Measurements from ENCODE around the gene SKP1. TPM values are rescaled to one million over a fixed set of nuclear protein-coding genes. Genes with fewer than 3 reads are reported as not detected.
A peak's percentile ranks its signal among the peaks of the same experiment; 100 is the strongest.

Gene SKP1
- total RNA-seq, 2 experiments from 2014 or later: 235 to 242 TPM

DNA sequence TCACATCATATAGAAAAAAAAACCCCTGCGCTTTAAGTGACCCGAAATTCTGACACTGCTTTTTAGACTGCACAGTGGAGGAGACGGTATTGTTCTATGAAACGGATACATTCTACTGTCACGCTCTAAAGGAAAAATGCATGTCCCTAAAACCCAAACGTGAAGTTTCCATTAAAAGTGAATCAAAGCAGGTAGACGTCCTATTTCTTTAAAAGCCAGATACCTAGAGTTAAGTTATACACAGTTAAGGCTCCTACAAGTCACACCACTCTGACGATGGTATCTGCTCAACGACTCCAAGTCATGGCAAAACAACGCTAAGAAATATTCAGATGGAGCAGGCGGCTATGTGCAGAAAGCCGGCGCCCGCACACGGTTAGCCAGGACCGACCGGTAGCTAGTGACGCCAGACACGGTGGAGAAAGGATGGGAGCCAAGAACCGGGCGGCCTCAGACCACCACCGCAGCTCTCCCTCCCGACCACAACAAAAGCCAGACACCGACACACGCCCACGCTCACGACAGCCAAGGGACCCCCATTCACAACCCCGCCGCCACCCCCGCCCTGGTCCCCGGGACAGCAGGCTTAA lies 734 bp downstream of the SKP1 start:
- no peak for DNase-seq
- intact Hi-C loops (cut with micrococcal nuclease): no loop called here
- Mint-ChIP-seq H3K4me3 (peak overlapping the region; percentile 82), H3K27me3 (no peaks in the 10 kb centered on the region), H3K4me1 (ENCODE audit: low read depth) (peaks cover 32% of the 10 kb centered on the region), H3K36me3 (ENCODE audit: low read depth) (peaks cover 24% of the 10 kb centered on the region), H3K9me3 (no peaks in the 10 kb centered on the region), H3K27ac (peak overlapping the region; percentile 94)
- ATAC-seq: peak; percentile 17
- TF ChIP-seq, protein P1, sequence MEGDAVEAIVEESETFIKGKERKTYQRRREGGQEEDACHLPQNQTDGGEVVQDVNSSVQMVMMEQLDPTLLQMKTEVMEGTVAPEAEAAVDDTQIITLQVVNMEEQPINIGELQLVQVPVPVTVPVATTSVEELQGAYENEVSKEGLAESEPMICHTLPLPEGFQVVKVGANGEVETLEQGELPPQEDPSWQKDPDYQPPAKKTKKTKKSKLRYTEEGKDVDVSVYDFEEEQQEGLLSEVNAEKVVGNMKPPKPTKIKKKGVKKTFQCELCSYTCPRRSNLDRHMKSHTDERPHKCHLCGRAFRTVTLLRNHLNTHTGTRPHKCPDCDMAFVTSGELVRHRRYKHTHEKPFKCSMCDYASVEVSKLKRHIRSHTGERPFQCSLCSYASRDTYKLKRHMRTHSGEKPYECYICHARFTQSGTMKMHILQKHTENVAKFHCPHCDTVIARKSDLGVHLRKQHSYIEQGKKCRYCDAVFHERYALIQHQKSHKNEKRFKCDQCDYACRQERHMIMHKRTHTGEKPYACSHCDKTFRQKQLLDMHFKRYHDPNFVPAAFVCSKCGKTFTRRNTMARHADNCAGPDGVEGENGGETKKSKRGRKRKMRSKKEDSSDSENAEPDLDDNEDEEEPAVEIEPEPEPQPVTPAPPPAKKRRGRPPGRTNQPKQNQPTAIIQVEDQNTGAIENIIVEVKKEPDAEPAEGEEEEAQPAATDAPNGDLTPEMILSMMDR (IDR thresholded peaks at IDR 0.05): no peak
- ChIA-PET POLR2A (interaction anchor here (0.6 to 4.0 kb wide), 34 partner anchors 7 to 687 kb away, joined by 3 to 43 read pairs (median 4); partner anchors contain the start of genes C5orf15, PPP2CA, SAR1B and VDAC1), CTCF (interaction anchor here (1.0 to 3.1 kb wide), 4 partner anchors 17 to 136 kb away, joined by 3 to 15 read pairs (median 6); no protein-coding TSS in a partner anchor)

DNA sequence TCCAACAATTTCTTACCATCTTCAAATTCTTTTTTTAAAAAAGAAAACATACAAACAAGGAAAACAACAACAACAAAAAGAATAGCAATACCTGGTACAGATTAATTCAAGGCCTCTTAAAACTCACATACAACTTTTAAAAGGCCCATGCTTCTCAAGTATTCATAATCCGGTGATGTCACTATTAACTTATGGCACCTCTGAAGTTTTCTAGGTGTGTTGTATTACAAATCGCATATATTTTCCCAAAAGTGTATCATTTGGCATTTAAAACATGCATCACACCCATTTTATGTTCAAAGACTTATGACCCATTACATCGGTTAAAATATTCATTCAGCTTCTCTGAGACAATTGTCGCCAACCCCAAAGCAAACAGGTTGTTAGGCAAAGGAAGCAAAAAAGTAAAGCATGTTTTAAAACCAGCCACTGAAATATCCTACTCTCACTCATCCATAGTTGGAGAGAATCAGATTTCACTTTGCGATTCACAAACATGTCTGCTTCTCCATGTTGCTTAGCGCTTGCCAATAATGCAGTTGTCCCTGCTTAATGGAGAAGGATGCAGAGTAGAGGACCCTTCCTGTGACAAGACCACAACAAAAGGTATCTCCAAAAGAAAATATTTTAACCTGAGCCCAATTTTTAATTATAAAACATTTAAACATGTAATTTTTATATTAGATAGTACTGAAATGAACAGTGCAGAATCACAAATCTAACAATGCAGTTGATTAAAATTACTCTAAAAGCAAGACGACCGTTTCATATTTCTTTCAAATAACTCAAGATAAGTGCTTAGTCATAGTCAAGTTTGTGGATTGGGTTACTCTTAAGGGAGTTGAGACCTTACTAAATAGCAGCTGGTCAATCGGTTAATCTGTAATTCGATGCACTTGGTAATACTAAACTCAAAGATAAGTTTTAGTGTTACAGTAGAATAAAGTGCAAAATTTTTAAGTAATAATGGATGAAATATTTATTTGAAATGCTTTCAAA lies 1.6 kb downstream of the SKP1 start:
- POLR2A ChIA-PET: interaction anchor here (0.8 to 4.0 kb wide), 17 partner anchors 10 to 326 kb away, joined by 3 to 43 read pairs (median 5); partner anchors contain the start of genes PPP2CA and VDAC1
- Mint-ChIP-seq H3K4me1 (ENCODE audit: low read depth) (peaks cover 33% of the 10 kb centered on the region), H3K27ac (peak overlapping the region; percentile 79), H3K4me3 (peak overlapping the region; percentile 82), H3K9me3 (no peaks in the 10 kb centered on the region), H3K27me3 (no peaks in the 10 kb centered on the region), H3K36me3 (ENCODE audit: low read depth) (peaks cover 27% of the 10 kb centered on the region)
- CTCF ChIA-PET: interaction anchor here (1.1 to 3.1 kb wide), 3 partner anchors 34 to 136 kb away, joined by 3 to 15 read pairs (median 8); no protein-coding TSS in a partner anchor
- intact Hi-C loops (cut with micrococcal nuclease): no loop called here
- no peak for DNase-seq
- TF ChIP-seq, protein P1 (IDR thresholded peaks at IDR 0.05): no peak
- ATAC-seq: no peak

DNA sequence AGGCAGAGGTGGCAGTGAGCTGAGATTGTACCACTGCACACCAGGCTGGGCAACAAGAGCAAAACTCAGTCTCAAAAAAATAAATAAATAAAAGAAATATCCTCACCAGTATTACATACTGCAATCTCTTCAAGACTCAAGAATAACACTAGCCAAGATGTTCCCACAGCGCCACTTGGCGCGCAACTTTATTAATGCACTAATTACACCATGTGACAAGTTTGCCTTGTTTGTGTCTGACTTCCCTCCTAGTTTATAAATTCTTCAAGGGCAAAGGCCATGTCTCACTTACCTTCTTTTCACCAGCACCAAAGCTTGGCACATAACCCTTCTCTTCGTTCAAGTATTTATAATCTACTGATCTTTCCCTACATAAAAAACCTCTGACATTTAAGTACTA lies 4.8 kb downstream of the SKP1 start:
- ChIA-PET POLR2A (interaction anchor here (0.8 to 1.7 kb wide), 3 partner anchors 10 to 168 kb away, joined by 3 to 6 read pairs (median 3); no protein-coding TSS in a partner anchor), CTCF (interaction anchor here (0.9 to 1.3 kb wide), 3 partner anchors 12 to 132 kb away, joined by 3 to 4 read pairs (median 4); no protein-coding TSS in a partner anchor)
- peaks cover 47% of the 10 kb centered on the region for H3K36me3 Mint-ChIP-seq (ENCODE audit: low read depth)
- intact Hi-C loops (cut with micrococcal nuclease): no loop called here
- TF ChIP-seq, protein P1 (IDR thresholded peaks at IDR 0.05): no peak
- no peaks in the 10 kb centered on the region for H3K27me3 Mint-ChIP-seq
- DNase-seq (peak; percentile 33), ATAC-seq (no peak)
- peak overlapping the region; percentile 53 for H3K27ac Mint-ChIP-seq
- no peak overlapping the region for H3K4me3 Mint-ChIP-seq
- no peaks in the 10 kb centered on the region for H3K9me3 Mint-ChIP-seq
- peaks cover 47% of the 10 kb centered on the region for H3K4me1 Mint-ChIP-seq (ENCODE audit: low read depth)

DNA sequence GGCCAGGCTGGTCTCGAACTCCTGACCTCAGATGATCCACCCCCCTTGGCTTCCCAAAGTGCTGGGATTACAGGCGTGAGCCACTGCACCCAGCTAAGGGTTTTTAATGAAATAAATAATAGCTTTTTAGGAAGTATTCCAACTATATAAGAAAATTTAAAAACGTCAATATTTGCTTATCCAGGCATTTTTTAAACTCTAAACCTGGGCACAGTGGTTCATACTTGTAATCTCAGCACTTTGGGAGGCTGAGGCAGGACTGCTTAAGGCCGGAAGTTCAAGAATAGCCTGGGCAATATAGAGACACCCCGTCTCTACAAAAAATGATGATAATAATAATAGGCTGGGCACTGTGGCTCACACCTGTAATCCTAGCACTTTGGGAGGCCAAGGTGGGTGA lies 14.2 kb downstream of the SKP1 start:
- ChIA-PET CTCF (interaction anchor here (1.1 to 8.7 kb wide), 5 partner anchors 10 to 60 kb away, joined by 4 to 43 read pairs (median 7); no protein-coding TSS in a partner anchor), POLR2A (interaction anchor here (1.5 to 5.5 kb wide), 3 partner anchors 9 to 14 kb away, joined by 6 to 43 read pairs (median 22); partner anchors contain the start of gene SKP1)
- Mint-ChIP-seq H3K4me3 (no peak overlapping the region), H3K36me3 (ENCODE audit: low read depth) (peaks cover 65% of the 10 kb centered on the region), H3K27ac (no peak overlapping the region), H3K9me3 (peaks cover 5% of the 10 kb centered on the region), H3K4me1 (ENCODE audit: low read depth) (peaks cover 40% of the 10 kb centered on the region), H3K27me3 (no peaks in the 10 kb centered on the region)
- TF ChIP-seq, protein P1 (IDR thresholded peaks at IDR 0.05): no peak
- ATAC-seq (no peak), DNase-seq (no peak)
- intact Hi-C loops (cut with micrococcal nuclease): no loop called here
